Measurements from ENCODE around the gene WNT6.

The WNT6 gene

DNA sequence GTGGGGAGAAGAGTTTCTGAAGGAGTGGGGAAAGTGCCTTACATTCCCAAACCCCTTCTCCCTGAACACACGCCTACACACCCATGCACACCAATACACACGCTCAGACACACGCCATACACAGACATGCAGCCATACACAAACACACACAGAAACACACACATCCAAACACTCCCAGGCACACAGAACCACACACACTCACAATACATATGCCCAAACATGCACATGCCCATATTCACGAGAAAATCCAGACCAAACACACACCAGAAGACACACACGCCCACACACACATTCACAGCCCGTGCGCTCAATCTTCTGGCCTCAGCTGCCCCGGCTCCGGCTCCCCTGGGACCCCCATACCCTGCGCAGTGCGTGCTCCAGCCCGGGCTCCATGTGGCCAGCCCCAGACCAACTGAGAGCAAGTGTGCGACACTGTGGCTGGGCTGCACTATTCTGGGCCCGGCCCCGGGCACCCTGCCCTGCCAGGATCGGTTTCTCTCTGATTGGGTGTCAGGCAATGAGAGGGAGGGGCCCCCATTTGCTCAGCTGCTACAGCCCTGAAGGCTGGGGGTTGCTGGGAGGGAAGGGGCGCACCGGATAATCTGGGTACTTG, 28.1 kb upstream of the WNT6 start, which contains the start of gene PRKAG3:
Gene PRKAG3, minus strand, starts transcription at position 426 of the 613 bp plus-strand sequence.
- Histone ChIP-seq H2AFZ (ENCODE audit: low read length) (no peak within 1 kb of the TSS), H3K9ac (ENCODE audit: low read depth, low read length, poor library complexity, severe bottlenecking) (no peak within 1 kb of the TSS)
- TF ChIP-seq, protein P1, sequence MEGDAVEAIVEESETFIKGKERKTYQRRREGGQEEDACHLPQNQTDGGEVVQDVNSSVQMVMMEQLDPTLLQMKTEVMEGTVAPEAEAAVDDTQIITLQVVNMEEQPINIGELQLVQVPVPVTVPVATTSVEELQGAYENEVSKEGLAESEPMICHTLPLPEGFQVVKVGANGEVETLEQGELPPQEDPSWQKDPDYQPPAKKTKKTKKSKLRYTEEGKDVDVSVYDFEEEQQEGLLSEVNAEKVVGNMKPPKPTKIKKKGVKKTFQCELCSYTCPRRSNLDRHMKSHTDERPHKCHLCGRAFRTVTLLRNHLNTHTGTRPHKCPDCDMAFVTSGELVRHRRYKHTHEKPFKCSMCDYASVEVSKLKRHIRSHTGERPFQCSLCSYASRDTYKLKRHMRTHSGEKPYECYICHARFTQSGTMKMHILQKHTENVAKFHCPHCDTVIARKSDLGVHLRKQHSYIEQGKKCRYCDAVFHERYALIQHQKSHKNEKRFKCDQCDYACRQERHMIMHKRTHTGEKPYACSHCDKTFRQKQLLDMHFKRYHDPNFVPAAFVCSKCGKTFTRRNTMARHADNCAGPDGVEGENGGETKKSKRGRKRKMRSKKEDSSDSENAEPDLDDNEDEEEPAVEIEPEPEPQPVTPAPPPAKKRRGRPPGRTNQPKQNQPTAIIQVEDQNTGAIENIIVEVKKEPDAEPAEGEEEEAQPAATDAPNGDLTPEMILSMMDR (conservative IDR thresholded peaks at IDR 0.05; ENCODE audit: low read length): no peak
- no peak for TF ChIP-seq EZH2phosphoT487 (IDR thresholded peaks at IDR 0.05; ENCODE audit: borderline replicate concordance)

DNA sequence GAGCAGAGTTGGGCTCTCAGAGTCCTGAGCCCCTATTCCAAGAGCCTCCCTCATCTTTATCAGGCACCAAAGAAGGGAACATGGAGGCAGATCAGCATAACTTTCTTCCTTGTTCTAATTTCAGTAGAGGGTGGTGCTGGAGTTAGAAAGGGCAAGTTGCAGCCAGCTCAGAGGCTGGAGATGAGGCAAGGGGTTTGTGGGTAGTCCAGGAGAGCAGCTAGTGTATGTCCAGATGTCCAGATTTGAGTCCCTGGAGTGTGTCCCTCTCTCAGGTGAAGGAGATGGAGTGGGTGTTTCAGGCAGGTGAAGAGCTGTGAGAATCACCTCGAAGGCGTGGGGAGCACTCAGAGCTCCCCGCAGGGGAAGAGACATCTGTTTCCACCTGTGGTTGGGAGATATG, 27.5 kb upstream of the WNT6 start:
- Histone ChIP-seq H3K9me2 (replicated peaks; ENCODE audit: low read depth, low read length) (no peaks in the 10 kb centered on the region), H3K4me3 (ENCODE audit: low read length, poor library complexity, severe bottlenecking) (no peak overlapping the region), H3K79me2 (ENCODE audit: insufficient read depth, low read length) (no peaks in the 10 kb centered on the region), H3K9me3 (ENCODE audit: insufficient read depth, low read depth, low read length) (no peaks in the 10 kb centered on the region), H3K36me3 (ENCODE audit: insufficient read depth, low read length) (no peaks in the 10 kb centered on the region), H2AFZ (ENCODE audit: low read length) (no peak overlapping the region), H3K27me3 (ENCODE audit: insufficient read depth, low read length, poor library complexity, severe bottlenecking) (peaks cover 3% of the 10 kb centered on the region), H3K4me1 (ENCODE audit: insufficient read depth, low read length, poor library complexity, severe bottlenecking) (no peaks in the 10 kb centered on the region), H3K4me2 (ENCODE audit: low read depth, low read length, poor library complexity, severe bottlenecking) (no peak overlapping the region), H3K9ac (ENCODE audit: low read depth, low read length, poor library complexity, severe bottlenecking) (no peak overlapping the region), H3F3A (ENCODE audit: low read depth) (no peaks in the 10 kb centered on the region), H4K20me1 (ENCODE audit: insufficient read depth, low read length, poor library complexity, severe bottlenecking) (no peaks in the 10 kb centered on the region)
- TF ChIP-seq EZH2phosphoT487 (IDR thresholded peaks at IDR 0.05; ENCODE audit: borderline replicate concordance): no peak
- TF ChIP-seq, protein P1 (conservative IDR thresholded peaks at IDR 0.05; ENCODE audit: low read length): no peak

More for the DNA sequence above, 28.1 kb upstream of the WNT6 start, which contains the start of gene PRKAG3:
- Histone ChIP-seq H3K9me2 (replicated peaks; ENCODE audit: low read depth, low read length) (no peaks in the 10 kb centered on the region), H4K20me1 (ENCODE audit: insufficient read depth, low read length, poor library complexity, severe bottlenecking) (no peaks in the 10 kb centered on the region), H3K27me3 (ENCODE audit: insufficient read depth, low read length, poor library complexity, severe bottlenecking) (no peaks in the 10 kb centered on the region), H3K9me3 (ENCODE audit: insufficient read depth, low read depth, low read length) (no peaks in the 10 kb centered on the region), H3F3A (ENCODE audit: low read depth) (no peaks in the 10 kb centered on the region), H3K4me1 (ENCODE audit: insufficient read depth, low read length, poor library complexity, severe bottlenecking) (no peaks in the 10 kb centered on the region), H3K4me3 (ENCODE audit: low read length, poor library complexity, severe bottlenecking) (no peak within 1 kb of the TSS), H3K4me2 (ENCODE audit: low read depth, low read length, poor library complexity, severe bottlenecking) (no peak within 1 kb of the TSS), H3K79me2 (ENCODE audit: insufficient read depth, low read length) (no peaks in the 10 kb centered on the region), H3K36me3 (ENCODE audit: insufficient read depth, low read length) (no peaks in the 10 kb centered on the region)

DNA sequence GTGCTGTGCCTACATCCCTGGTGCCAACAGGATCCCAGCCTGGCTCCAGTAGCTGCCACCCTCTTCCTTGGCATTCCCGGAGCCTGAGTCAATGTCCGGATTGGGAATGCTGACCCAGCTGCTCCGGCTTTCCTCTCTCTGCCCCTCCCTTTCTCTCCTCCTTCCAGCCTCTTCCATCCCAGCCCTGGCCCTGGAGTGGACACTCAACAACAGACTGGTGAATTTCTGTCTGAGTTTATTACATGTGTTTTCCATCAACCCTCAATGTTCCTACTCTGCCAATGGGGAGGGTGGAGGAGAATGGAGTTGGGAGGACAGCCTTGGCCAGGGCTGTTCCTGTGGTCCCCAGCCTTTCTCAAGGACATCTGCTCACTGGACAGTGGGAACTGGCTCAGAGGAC, 27.1 kb upstream of the WNT6 start:
- H3K4me3 ChIP-seq (ENCODE audit: low read length, poor library complexity, severe bottlenecking): no peak overlapping the region
- H3K9ac ChIP-seq (ENCODE audit: low read depth, low read length, poor library complexity, severe bottlenecking): no peak overlapping the region
- no peaks in the 10 kb centered on the region for H3K79me2 ChIP-seq (ENCODE audit: insufficient read depth, low read length)
- no peak for TF ChIP-seq EZH2phosphoT487 (IDR thresholded peaks at IDR 0.05; ENCODE audit: borderline replicate concordance)
- TF ChIP-seq, protein P1 (conservative IDR thresholded peaks at IDR 0.05; ENCODE audit: low read length): no peak
- no peaks in the 10 kb centered on the region for H3F3A ChIP-seq (ENCODE audit: low read depth)
- no peaks in the 10 kb centered on the region for H3K9me3 ChIP-seq (ENCODE audit: insufficient read depth, low read depth, low read length)
- H2AFZ ChIP-seq (ENCODE audit: low read length): no peak overlapping the region
- no peak overlapping the region for H3K4me2 ChIP-seq (ENCODE audit: low read depth, low read length, poor library complexity, severe bottlenecking)
- no peaks in the 10 kb centered on the region for H3K9me2 ChIP-seq (replicated peaks; ENCODE audit: low read depth, low read length)
- H3K4me1 ChIP-seq (ENCODE audit: insufficient read depth, low read length, poor library complexity, severe bottlenecking): no peaks in the 10 kb centered on the region
- no peaks in the 10 kb centered on the region for H3K36me3 ChIP-seq (ENCODE audit: insufficient read depth, low read length)
- no peaks in the 10 kb centered on the region for H4K20me1 ChIP-seq (ENCODE audit: insufficient read depth, low read length, poor library complexity, severe bottlenecking)
- H3K27me3 ChIP-seq (ENCODE audit: insufficient read depth, low read length, poor library complexity, severe bottlenecking): peaks cover 8% of the 10 kb centered on the region

All from Loucy (cell line).